ENCODE measurements around the gene AFF4. TPM values are rescaled to one million over a fixed set of nuclear protein-coding genes. Genes with fewer than 3 reads are reported as not detected.

AFF4 gene
- total RNA-seq, 1 experiment from 2014 or later, result 38.6 TPM

- TF ChIP-seq CEBPB (IDR thresholded peaks at IDR 0.05; ENCODE audit: low read depth) (no peak), RAD21 (IDR thresholded peaks at IDR 0.05; ENCODE audit: low read depth) (no peak), CBX3 (IDR thresholded peaks at IDR 0.05; ENCODE audit: low read depth) (no peak), ZNF274 (IDR thresholded peaks at IDR 0.05; ENCODE audit: low read depth, low read length) (no peak), JUND (IDR thresholded peaks at IDR 0.05) (no peak), POLR2AphosphoS5 (IDR thresholded peaks at IDR 0.05; ENCODE audit: low read depth, low read length) (no peak), ZFX (IDR thresholded peaks at IDR 0.05) (no peak), ELF1 (IDR thresholded peaks at IDR 0.05; ENCODE audit: borderline replicate concordance, low read depth) (no peak), EZH2 (IDR thresholded peaks at IDR 0.05) (no peak)
Observed at GRCh38 chr5:132825834-132826391, 137.5 kb downstream of the AFF4 start (continued).

Other genes starting within 250 kb of the AFF4 start
- 12.7 TPM for gene KIF3A, start 226.1 kb downstream of the AFF4 start, total RNA-seq (2021; ENCODE audit: unreplicated experiment)
- gene CCNI2, start 216.2 kb downstream of the AFF4 start, total RNA-seq (2021; ENCODE audit: unreplicated experiment), result 1.4 TPM
- gene SEPTIN8, start 186.4 kb downstream of the AFF4 start, total RNA-seq (2021; ENCODE audit: unreplicated experiment), result 34.6 TPM
- gene SOWAHA, start 150.3 kb downstream of the AFF4 start, total RNA-seq (2021; ENCODE audit: unreplicated experiment), result 0.39 TPM
- gene SHROOM1, start 133.0 kb downstream of the AFF4 start, total RNA-seq (2021; ENCODE audit: unreplicated experiment), result 9.5 TPM
- 0.49 TPM for gene GDF9, start 97.2 kb downstream of the AFF4 start, total RNA-seq (2021; ENCODE audit: unreplicated experiment)
- 528 TPM for gene UQCRQ, start 97.0 kb downstream of the AFF4 start, total RNA-seq (2021; ENCODE audit: unreplicated experiment)
- 1.2 TPM for gene LEAP2, start 90.0 kb downstream of the AFF4 start, total RNA-seq (2021; ENCODE audit: unreplicated experiment)
- gene ZCCHC10, start 62.9 kb upstream of the AFF4 start, total RNA-seq (2021; ENCODE audit: unreplicated experiment), result 19.2 TPM
- 212 TPM for gene HSPA4, start 88.4 kb upstream of the AFF4 start, total RNA-seq (2021; ENCODE audit: unreplicated experiment)